OCI-LY7 (cell line): Measurements from ENCODE around the gene SMG6.

Experiments used
- EZH2phosphoT487 ChIP-seq: fragments of 200-600 bp; sonication (generic); IDR thresholded peaks from 2 replicates; pipeline ENCODE4 v1.6.1; 2018; ENCODE audit warnings: low read depth, borderline replicate concordance, mild to moderate bottlenecking, mixed run types, antibody characterized with exemption, low read length, moderate library complexity, mixed read lengths
- TF ChIP-seq, protein P1 (sequence below): fragments of 200-600 bp; sonication (generic); conservative IDR thresholded peaks from 2 replicates; pipeline ENCODE4 v1.5.1; 2014; ENCODE audit warnings: mild to moderate bottlenecking, antibody characterized with exemption, low read length, moderate library complexity, mixed read lengths

DNA sequence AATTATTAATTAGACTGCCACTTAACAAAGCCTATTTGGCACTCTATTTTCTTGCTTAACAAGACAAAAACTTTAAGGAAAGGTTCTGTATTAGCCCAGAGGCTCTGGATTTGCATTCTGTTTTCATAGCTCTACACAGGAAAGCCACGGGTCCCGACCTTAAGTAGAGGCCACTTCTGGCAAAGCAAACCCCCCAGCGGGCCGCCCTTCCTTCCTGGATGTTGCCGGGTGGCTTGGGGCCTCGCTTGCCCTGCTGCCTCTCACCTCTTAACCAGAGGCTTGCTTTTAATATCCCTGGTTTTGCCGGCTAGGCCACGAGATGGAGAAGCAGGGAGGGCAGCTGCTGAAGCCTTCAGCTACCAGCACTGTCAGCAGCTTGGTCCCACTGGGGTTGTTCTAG is 282.9 kb downstream of the SMG6 start:
- TF ChIP-seq, protein P1, sequence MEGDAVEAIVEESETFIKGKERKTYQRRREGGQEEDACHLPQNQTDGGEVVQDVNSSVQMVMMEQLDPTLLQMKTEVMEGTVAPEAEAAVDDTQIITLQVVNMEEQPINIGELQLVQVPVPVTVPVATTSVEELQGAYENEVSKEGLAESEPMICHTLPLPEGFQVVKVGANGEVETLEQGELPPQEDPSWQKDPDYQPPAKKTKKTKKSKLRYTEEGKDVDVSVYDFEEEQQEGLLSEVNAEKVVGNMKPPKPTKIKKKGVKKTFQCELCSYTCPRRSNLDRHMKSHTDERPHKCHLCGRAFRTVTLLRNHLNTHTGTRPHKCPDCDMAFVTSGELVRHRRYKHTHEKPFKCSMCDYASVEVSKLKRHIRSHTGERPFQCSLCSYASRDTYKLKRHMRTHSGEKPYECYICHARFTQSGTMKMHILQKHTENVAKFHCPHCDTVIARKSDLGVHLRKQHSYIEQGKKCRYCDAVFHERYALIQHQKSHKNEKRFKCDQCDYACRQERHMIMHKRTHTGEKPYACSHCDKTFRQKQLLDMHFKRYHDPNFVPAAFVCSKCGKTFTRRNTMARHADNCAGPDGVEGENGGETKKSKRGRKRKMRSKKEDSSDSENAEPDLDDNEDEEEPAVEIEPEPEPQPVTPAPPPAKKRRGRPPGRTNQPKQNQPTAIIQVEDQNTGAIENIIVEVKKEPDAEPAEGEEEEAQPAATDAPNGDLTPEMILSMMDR: no peak
- no peak for TF ChIP-seq EZH2phosphoT487
